Right hindlimb (tissue), 1 donor: ENCODE results near the gene NEBL.

Experiments used
- DNase-seq: peaks from one replicate; pipeline ENCODE4 v3.0.0-alpha.2; 2018

NEBL gene

DNA sequence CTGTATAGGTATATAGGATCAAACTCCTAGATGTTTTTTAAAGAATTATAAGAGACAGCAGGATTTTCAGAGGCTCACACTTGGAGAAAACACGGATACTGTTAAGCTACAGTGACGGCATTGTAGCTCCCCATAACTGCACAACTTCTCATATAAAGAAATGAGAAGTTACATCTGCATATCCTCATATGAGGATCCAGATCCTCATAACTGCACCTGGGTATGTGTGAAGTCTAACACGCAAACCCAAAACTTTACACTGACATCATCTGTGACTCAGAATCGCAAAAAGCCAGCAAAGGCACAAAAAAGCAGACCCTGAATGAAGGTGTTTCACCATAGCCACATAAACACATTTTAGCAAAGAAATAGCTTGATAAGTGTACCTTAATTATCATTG, 34.1 kb downstream of the NEBL start:
- no peak for DNase-seq

DNA sequence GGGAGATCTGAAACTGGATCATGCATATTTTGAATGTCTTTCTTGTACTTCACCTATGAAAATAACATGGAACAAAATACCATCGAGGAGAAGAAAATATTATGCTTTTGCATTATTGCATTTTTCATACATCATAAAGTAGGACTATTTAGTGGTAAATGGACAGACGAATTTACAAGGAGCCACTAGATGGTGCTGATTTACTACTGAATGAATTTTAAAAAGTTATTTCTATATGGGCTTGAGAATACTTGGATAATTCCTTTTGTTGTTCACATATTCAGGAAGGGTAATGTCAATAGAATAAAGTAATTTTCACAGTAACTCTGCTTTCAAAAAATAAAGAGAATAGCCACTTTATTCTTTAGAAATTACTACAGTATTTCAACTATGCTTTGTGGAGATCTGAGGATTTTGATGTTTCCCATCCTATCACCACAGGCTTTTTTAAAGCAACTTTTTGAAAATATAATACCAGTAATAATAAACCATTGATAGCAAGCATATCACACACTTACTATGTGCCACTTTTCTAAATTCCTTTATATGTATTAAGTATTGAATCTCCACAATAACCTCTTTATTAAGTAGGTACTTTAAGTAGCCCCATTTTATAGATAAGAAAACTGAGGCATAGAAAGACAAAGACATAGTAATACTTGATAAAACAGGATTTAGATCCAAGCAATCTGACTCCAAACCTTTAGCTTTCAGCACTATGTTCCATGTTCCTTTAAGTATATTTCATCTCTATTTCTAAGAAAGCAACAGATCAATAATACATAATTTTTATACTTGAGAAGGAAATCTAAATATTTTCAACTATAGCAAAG, 38.6 kb downstream of the NEBL start:
- DNase-seq = no peak

DNA sequence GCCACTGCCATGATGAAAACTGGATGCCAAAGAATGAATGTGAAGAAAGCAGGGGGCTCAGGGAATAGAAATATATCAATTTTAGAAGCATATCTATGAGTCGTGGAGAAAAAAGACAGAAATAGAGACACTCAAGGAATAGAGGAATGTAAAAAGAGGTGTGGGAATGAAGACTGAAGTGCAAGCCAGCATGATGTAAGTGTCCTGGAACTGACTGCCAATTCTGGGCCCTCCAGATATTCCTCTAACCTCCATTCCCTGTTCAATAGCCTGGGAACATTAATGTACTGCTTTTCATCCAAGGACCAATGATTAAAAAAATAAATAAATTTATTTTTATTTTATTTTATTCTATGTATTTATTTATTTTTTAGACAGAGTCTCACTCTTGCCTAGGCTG, 40.6 kb downstream of the NEBL start:
- DNase-seq = no peak

DNA sequence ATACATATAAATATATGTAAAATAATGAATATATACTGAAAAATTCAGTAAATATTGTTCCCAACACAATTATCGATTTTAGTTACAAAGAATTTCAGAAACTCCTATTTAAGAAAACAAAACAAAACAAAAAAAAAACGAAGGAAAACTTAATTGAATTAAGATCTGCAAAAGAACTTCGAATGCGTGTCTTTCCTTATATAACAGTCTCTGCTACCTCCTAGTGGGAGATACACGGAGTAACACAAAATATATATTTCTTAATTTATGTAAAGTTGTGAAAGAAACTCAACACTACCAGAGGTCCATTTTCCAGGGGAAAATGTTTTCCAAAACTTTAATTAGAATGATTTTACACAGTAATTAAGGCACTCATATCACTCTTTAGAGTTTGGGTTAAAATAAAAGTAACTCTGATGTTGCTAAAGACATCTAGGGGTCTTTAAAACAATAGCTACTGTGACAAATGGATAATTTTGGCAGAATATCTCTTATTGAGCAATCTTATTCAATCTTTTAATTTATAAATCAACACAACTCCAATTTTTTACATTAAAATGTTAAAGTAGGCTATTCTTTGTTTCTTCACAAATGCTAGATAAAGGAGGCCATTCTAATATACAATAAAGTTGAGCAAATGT, 41.6 kb downstream of the NEBL start:
- DNase-seq = no peak

DNA sequence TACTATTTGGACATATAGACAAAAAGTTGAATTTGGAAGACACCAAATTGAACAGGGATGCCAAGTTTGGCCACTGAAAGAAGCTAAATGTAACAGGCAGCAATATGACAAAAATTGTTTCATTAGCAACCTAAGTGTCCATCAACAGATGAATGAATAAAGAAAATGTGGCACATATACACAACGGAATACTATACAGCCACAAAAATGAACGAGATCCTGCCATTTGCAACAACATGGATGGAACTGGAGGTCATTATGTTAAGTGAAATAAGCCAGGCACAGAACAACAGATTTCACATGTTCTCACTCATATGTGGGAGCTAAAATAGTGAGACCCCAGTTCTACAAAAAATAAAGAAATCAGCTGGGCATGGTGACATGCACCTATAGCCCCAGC, 43.8 kb downstream of the NEBL start:
- no peak for DNase-seq

DNA sequence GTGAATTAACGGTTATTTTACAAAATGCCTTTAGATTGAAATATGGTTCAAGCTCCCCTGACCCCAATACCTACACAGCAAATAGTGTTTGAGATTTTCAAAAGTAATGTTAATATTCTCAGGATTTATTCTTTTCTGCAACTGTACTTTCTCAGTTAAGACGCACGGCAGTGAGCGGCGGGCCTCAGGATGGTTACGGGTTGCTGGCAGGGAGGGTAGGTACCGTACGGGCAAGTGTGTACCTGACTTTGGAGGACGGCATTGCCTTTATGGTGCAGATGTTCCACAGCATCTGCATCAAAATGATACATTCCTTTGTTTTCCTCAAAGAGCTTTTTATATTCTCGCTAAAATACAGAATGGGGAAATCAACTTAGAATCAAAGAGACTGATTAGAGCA, 44.8 kb downstream of the NEBL start:
- no peak for DNase-seq

DNA sequence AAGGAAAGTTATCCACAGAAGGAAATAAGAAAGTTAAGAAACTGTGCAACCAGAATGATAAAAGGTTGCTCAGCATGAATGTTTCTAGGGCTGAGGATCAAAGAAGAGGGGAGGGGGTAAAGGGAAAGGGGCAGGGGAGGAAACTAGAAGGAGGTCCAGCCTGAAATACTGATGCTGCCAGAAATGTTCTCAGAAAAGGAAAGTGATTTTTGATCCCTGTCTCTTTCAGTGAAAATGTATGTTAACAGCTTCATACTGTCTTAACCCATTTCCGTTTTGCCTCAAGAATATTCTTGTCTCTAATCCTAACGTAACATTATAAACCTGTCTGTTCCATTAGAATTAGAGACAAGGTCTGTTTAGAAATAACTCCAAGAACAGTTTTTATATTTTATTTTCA, 49.6 kb downstream of the NEBL start:
- DNase-seq = no peak

DNA sequence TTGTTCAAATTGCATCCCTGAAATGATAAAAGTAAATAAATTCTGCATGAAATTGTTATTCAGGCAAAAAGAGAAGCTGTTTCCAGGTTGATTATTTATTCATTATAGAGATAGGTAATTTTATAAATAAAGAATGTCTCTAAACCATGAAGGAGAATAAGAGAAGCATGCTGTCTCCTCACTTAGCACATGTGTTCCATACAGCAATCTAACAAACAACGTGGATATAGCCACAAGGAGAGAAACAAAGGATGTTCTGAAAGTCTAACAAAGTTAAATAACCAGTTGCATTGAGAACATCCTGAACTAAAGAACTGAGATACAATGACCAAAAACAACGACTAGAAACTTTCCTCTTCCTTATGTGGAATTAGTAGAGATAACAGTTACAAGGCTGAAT, 50.8 kb downstream of the NEBL start:
- no peak for DNase-seq

DNA sequence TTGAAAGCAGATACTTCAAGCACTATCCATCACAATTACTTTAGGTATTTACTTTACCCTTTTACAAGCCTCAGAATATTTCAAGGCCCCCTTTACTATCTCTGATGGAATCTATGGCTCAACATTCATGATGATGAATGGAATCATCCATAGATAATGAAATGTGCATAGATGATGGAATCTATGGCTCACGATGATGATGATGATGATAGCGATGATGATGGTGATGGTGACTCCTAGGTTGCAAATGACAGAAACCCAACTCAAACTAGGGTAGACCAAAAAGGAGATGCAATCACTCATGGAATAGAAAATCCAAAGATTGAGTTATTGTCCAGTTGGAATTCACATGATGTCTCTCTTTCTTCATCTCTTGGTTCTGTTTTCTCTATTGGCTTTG, 55.7 kb downstream of the NEBL start:
- DNase-seq = no peak

DNA sequence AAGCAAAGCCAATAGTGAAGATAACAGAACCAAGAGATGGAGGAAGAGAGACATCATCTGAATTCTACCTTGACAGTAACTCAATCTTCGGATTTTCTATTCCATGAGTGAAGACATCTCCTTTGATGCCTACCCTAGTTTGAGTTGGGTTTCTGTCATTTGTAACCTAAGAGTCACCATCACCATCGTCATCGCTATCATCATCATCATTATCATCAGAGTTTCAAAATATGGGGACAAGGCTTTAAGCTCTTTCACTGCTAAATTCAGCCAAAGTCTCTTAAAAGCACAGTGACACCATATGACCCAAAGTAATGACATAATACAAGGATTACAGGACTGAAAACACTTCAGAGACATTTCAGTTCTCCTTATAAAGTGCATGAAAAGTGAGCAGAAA, 57.2 kb downstream of the NEBL start:
- no peak for DNase-seq

DNA sequence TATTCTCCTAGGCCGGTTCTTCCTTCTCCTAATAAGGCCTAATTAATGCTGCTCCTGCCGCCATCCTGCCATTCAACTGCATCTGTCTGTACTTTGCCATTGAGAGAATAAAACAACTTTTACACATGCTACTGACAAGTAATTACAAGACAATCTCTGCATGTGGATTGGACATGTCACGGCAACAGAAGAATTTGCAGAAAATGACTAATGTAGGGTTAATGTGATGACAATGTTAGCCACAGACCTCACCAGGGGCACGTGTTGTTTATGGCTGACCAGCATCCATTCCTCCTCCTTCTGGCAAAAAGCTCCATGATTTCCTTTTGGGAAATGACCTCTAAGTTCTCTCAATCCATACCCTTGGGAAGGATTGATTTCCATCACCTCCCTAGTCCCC, 58.0 kb downstream of the NEBL start:
- no peak for DNase-seq

DNA sequence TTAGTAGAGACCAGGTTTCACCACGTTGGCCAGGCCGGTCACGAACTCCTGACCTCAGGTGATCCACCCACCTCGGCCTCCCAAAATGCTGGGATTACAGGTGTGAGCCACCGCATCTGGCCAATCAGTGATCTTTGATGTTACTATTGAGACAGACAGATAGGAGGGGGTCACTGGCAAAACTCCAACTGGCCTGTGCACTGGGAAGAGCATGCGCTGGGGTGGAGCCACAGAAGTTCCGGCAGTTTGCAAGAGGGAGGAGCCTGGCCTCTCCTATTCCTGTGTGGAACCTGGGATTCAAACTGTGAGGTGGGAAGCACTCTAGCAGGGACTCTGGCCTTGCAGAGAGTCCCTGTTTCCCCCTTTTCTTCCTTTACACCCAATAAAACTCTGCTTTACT, 60.7 kb downstream of the NEBL start:
- no peak for DNase-seq

DNA sequence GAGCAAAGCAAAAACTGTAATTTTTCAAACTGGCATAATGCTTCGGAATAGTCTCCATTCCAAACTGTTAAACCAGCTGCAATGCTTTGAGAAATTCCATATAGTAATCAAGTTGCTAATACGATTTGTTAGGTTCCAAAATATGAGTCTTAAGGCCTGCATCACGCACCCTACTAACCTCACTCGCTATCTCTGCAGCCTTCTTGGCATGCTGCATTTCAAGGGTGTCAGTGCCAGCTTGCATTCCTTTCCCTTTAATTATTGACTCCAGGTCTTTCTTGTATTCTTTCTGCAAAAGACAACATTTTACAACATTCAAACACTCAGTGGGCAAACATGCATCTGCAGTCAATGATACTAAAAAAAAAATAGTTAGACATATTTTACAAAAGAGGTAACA, 61.8 kb downstream of the NEBL start:
- no peak for DNase-seq

DNA sequence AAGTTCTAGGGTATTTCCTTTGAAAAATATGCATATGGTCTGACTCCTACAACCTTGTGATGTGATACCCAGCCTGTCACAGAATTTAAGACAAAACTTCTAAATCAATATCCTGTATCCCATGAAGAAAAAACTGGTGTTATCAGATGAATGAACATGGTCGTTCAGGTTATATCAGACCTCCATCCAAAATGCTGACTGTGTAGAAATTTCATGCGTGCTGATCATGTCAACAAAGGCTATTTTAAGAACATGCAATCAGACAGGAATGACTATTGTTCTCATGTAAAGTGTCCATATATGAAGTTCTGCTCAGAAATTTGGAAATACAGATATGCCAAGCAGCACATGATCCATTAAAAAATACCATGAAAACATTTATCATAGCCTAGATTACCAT, 62.3 kb downstream of the NEBL start:
- DNase-seq = no peak

DNA sequence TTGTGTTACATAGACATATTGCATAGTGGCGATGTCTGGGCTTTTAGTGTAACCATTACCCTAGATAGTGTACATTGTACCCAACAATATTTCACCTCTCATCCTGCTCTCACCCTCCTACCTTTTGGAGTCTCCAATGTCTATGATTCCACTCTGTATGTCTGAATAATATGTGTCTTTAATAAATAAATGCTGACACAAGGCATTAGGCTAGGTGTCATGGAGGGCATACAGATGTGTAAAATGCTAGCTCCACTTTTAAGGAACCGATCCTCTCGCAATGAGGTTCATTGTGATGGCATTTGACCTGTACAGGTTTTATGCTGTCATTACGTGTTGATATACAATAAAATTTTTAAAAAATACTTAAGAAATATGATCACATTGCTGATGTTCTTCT, 74.3 kb downstream of the NEBL start:
- no peak for DNase-seq

DNA sequence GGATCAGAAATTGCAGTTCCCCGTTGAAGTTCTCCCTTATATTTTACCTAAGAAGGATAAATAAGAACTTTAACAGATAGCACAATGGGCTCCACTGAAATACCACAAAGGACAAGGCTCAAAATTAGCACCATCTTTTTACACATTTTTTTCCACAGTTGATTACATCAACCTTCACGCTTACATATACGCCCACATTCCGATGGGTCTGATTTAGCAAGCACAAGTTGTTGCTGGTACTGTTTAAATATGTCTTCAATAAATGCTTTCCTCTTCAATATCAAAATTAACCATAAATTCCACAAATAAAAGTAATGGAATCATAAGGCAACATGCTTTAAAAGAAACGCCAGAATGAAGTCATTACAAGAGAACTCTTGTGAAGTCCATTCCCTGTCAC, 79.5 kb downstream of the NEBL start:
- DNase-seq = no peak

DNA sequence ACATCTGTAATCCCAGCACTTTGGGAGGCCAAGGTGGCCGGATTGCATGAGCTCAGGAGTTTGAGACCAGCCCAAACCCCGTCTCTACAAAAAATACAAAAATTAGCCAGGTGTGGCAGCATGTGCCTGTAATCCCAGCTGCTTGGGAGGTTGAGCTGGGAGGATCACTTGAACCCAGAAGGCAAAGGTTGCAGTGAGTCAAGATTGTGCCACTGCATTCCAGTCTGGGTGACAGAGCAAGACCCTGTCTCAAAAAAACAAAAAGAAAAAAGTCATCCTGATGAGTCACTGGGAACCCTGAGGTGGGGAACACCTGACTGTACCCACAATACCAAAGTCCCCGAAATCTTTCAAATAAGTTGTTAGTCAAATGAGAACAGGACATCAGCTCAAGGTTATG, 80.0 kb downstream of the NEBL start:
- no peak for DNase-seq

DNA sequence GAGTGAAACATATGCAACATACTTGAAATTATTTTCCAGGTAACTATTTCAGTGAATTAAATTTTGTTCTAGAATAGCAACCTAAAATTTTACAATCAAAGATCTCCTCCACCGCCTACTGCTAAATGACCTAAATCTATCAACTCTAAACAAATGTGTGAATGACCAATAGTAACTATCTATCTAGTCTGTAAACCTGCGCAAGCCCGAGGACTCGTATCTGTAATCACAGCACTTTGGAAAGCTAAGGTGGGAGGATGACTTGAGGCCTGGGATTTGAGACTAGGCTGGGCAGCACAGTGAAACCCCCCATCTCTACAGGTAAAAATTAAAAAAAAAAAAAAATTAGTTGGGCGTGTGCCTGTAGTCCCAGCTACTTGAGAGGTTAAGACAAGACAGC, 83.0 kb downstream of the NEBL start:
- DNase-seq = no peak

DNA sequence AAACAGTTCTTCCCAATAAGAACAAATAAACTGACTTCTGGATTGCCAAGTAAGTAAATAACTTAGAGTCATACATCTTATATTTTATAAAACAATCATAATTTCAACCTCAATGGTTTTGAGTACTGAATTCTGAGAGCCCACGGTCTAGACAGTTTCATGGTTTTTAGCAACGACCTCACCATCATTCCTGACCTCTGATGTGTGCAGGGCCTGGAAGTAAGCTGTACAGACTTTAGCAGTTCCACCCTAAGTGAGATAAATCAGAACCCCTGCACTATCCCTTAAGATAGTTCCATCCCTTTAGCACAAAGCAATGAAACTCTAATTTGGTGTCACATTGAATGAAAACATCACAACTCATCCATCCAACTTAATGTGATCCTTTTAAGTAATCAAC, 86.0 kb downstream of the NEBL start:
- no peak for DNase-seq

DNA sequence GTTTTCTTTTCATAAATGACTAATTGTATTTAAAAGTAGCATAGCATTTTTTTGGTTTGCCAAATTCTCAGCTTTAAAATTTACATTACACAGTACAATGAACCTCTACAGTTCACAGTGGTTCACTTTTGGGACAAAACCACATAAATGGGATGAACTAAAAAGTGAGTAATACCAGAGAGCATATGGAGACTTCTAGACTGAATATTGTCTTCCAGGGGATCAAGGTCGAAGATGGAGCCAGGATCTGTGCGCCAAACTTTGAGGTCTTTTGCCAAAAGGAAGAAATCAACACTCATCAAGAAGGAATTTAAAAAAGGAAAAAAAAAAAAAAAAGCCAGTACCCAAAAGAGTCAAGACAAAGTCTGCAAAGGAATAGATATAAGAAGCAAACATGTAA, 87.5 kb downstream of the NEBL start:
- no peak for DNase-seq

DNA sequence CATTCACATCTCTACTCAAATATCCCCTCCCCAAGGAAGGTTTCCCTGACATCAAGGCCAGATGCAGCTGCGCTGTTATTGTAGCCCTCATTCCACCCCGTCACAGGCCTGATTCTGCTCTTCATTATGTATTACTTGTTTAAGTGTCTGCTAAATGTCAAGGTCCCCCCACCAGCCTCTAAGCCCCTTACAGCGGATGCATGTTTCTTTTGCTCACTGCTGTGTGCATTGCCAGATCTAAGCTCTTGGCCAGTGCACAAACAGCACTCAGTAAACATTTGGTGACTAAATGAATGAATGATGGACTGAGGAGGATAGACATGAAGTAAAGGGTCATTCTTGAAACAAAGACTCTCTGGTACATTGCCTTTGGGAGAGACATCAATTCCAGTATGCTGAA, 90.6 kb downstream of the NEBL start:
- DNase-seq = no peak

DNA sequence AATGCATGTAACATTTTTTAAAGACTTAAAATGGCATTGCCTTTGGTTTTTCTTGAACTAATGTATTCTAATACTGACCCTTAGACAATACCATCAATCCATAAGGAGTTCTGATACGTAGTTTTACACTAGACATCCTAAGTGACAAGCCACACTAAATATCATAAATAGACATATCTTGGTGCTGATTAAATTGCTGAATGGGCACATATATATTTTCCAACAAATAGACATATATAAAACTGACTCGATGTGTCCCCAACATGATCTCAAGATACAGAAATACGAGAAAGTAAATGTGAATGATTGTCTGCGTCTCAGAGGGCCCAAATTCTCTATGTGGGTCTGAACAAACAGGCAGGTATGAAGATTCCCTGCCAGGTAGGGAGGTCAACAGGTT, 99.8 kb downstream of the NEBL start:
- DNase-seq = no peak

DNA sequence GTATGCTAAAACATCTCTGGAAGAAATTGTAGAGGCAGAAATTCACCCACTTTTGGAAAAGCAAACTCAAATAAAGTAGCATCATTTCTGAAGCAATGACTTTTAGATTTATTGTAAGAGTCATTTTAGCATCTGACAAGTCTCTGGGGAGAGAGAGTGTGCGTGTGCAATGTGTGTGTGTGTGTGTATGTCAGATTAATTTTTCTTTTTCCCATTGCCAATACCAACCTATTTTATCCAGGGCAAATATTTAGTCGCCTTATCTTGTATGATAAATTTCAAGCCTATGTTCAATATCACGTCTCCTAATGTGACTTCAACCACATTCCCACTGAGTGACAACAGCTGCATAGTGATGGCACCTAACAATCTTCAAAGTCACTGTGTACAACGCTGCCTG, 101.7 kb downstream of the NEBL start:
- no peak for DNase-seq

DNA sequence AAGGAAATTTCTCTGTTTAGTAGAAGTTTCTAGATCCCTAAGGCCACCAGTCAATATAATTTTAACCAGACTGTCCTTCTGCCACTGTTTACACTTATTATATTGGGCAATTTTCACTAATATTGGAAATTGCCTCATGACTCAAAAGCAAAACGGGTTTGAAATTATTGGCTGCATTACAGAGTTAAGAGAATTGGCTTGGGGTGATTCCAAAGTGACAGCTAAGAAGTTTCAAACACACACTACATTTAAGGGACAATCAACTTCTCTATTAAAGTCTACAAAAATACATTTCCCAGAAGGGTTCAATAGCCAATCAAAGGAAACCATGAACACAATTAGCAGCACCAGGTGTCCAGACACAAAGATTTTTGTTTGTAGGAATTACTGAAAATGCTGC, 111.9 kb downstream of the NEBL start:
- DNase-seq = no peak
